Measurements from ENCODE around the gene MORC4. TPM values are rescaled to one million over a fixed set of nuclear protein-coding genes. Genes with fewer than 3 reads are reported as not detected.
A peak's percentile ranks its signal among the peaks of the same experiment; 100 is the strongest.

Gene MORC4
- polyA plus RNA-seq, 4 donors, result 18.6 to 22.1 (median 21.7) TPM

DNA sequence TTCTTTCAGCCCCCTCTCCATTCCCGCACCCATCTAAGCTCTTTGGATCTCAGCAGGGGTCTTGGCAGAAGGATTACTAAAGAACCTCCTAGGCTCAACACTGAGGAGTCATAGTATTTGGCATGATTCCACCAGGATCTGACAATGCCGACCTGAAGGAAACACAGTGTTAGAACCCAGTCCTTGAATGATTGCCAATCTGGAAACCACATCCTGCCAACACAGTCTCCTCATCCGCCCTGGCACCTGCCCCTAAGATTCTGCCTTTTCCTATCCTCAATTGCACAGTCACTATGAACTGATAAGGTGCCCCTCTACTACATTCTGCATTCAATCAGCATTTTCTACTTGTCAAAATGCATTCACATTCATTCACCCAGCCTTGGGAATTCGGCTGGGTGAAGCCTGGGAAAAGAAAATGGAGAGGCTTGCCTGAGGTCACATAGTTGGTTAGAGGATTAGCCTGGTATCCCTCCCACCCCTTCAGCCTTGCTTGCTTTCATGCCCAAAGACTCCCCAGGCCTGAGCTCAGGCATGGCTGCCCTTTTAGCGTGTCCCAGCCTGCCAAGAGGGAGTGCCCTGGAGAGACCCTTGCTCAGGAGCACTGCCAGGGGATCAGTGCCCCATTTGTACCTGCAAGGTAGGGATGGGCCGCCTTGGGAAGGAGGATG, 82.0 kb downstream of the MORC4 start:
- no peak for DNase-seq (ENCODE audit: low read depth in 4 of 4, low spot score in 3 of 4)

GRCh38 chrX:106912864-106913263, 87.1 kb downstream of the MORC4 start:
- no peak for DNase-seq (ENCODE audit: low read depth in 4 of 4, low spot score in 3 of 4)

- DNase-seq (ENCODE audit: low read depth in 4 of 4, low spot score in 3 of 4), result peak in 3 of 4 donors; percentile 43 to 54 (median 44)
Measured at GRCh38 chrX:106906361-106906760, 93.7 kb downstream of the MORC4 start.

DNA sequence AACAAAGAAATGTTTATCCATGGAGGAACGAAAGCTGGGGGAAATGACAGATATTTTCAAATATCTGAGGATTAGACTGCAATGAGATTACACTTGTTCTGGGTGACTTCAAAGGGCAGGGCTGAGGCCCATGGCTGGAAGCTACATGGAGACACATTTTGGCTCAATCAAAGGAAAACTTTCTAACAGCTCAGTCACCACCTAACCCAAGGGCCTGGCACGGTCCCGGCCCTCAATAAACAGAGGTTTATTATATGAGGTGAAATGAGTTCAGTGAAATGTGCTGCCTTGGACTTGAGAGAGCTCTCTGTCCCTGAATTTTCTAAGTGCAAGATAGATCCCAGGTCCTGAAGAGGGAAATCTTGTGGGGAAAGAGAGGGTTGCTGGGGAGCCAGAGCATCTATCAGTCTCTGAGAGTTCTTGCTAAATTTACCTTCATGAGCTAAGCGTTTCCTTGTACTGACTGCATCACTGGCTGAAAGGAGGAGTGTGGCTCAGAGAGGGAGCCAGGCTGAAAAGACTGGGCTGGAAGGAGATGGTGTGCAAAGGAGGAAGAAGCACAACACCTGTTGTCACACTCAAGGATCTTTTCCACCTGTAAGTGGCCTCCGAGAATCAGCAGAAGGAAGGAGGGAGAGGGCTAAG, 94.8 kb downstream of the MORC4 start:
- DNase-seq (ENCODE audit: low read depth in 4 of 4, low spot score in 3 of 4), result no peak

GRCh38 chrX:106903856-106904528, 96.0 kb downstream of the MORC4 start:
- DNase-seq (ENCODE audit: low read depth in 4 of 4, low spot score in 3 of 4), result no peak

- no peak for DNase-seq (ENCODE audit: low read depth in 4 of 4, low spot score in 3 of 4)
Measured at GRCh38 chrX:106903291-106903824, 96.7 kb downstream of the MORC4 start, which contains the start of gene RIPPLY1. TSS of gene RIPPLY1 (minus strand) at chrX:106903341. CDS start at chrX:106903287, 54 bp downstream.

GRCh38 chrX:106902684-106903083, 97.3 kb downstream of the MORC4 start:
- no peak for DNase-seq (ENCODE audit: low read depth in 4 of 4, low spot score in 3 of 4)

DNA sequence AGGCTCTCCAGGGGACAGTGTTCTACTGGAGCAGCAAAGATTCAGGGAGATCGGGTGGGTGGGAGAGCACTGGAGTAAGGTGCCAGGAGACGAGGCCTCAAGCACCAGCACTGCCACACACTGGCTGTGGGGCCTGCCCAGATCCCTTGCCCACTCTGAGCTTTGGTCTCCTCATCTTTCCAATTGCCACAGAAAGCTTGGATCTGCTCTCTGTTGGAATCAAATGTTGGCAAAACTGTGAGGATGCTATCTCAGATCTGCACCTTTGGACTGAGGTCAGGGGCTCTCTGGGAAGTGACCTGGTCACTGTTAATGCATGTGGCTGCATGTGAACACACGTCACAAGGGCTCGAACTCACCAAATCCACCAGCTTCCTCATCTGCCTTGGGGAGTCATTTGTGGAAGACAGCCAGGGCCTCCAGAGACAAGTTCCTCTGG, 98.2 kb downstream of the MORC4 start:
- DNase-seq (ENCODE audit: low read depth in 4 of 4, low spot score in 3 of 4), result no peak

DNA sequence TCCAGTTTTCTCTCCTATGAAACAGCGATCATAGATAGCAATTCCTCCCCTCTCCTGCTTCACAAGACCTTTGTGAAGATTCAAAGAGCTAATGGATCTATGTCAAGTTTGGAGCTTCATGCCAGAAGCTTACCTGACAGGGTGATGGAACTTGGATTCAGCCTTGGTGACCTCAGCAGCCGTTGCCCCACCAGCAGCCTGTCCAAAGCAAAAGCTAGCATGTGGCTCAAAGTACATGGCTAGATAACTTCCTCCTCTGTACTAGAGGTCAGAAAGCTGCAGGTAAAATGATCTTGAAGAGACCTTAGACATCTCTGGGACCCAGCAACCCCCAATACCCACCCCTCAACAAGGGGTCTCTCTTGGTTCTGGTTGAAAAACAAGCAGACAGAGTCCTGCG, 98.7 kb downstream of the MORC4 start:
- no peak for DNase-seq (ENCODE audit: low read depth in 4 of 4, low spot score in 3 of 4)

- no peak for DNase-seq (ENCODE audit: low read depth in 4 of 4, low spot score in 3 of 4)
Measured at GRCh38 chrX:106899841-106900240, 100.2 kb downstream of the MORC4 start.

DNA sequence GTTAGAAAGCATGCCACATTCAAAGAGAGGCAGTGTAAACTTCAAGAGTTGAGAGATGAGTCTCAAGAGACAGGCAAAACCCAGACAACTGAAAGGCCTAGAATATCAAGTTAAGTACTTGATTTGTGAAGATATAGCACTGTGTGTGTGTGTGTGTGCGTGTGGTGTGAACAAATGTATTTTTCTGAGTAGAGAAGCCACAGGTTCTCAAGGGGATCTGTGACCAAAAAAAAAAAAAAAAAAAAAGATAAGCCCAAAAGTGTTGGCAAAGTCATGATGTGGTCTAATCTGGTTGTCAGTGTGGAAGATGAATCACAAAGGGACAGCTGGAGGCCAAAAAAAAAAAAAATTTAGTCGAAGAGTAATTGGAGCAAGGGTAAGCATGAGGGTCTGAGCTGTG, 100.7 kb downstream of the MORC4 start:
- no peak for DNase-seq (ENCODE audit: low read depth in 4 of 4, low spot score in 3 of 4)

GRCh38 chrX:106898462-106898861, 101.5 kb downstream of the MORC4 start:
- DNase-seq (ENCODE audit: low read depth in 4 of 4, low spot score in 3 of 4), result no peak

- no peak for DNase-seq (ENCODE audit: low read depth in 4 of 4, low spot score in 3 of 4)
Measured at GRCh38 chrX:106897259-106897658, 102.8 kb downstream of the MORC4 start.

DNA sequence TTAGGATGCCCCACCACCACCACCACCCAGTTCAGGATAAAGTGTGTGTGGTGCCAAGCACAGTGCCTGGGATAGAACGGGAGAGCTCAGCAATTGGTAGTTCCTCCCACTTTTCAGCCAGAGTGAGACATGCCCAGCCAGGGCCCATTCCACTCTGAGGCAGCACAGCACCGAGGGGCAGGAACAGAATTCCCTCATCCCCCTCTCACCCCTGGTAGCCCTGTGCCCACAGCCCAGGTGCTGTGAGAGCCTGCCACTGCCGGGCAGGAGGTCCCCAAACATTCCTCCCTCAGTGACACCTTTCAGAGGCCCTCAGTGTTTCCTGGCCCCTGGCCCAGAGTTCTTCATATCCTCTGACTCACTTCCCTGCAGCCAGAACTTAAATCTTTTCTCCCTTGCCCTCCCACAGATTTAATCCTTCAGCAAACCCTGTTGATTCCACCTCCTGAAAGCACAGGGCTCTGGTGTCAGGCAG, 105.0 kb downstream of the MORC4 start:
- DNase-seq (ENCODE audit: low read depth in 4 of 4, low spot score in 3 of 4), result no peak

- DNase-seq (ENCODE audit: low read depth in 4 of 4, low spot score in 3 of 4), result peak in 1 of 4 donors; percentile 27
Measured at GRCh38 chrX:106894392-106894909, 105.6 kb downstream of the MORC4 start.

DNA sequence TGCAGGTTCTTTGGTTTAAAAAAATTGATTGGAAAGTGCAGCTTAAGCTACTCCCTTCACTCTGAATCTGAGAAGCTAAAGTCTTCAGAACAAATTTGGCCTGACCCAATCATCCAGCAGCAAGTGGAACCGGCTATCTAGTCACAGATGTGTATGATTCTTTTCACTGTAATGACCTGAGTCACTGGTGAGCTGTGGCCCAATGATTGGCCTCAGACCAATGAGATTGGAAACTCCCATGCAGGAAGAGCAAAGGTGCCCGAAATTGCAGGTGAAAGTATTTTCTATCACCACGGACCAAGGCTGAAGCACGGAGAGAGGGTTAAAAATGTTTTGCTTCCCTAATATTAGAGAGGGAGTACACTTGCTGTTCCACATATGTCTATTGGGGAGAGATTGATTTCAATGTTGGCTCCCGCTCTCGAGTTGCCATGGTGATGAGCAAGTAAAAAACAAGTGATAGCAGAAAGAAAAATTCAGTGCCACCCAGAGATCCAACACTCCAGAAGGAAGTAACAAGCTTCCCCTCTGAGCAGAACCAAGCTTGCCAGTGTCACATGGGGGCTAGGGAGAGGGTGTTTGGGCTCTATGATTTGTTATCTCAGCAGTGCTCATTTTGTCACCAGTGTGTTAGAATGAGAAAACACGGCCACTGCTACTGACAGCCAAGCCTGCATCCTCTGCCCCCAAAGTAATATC, 108.1 kb downstream of the MORC4 start:
- DNase-seq (ENCODE audit: low read depth in 4 of 4, low spot score in 3 of 4), result no peak
